HUES64 (cell line): ENCODE results near the gene CDHR5.
A peak's percentile ranks its signal among the peaks of the same experiment; 100 is the strongest.

Source experiments
- H3K27ac ChIP-seq: 2 replicates; pipeline ENCODE4 v1.7.0; 2013; ENCODE audit warnings: low read depth, low read length, inconsistent platforms
- H3K27me3 ChIP-seq: 2 replicates; pipeline ENCODE4 v1.6.1; 2013; ENCODE audit warnings: mild to moderate bottlenecking, low read length; ENCODE audit not compliant: insufficient read depth
- H3K36me3 ChIP-seq: 2 replicates; pipeline ENCODE4 v1.6.1; 2013; ENCODE audit warnings: mild to moderate bottlenecking, low read length; ENCODE audit not compliant: insufficient read depth
- H3K4me1 ChIP-seq: 2 replicates; pipeline ENCODE4 v1.6.1; 2013; ENCODE audit warnings: mild to moderate bottlenecking, low read length, moderate library complexity; ENCODE audit not compliant: insufficient read depth
- H3K4me3 ChIP-seq: 2 replicates; pipeline ENCODE4 v1.5.1; 2013; ENCODE audit warnings: mild to moderate bottlenecking, low read length, moderate library complexity
- H3K9ac ChIP-seq: 2 replicates; pipeline ENCODE4 v1.6.1; 2013; ENCODE audit warnings: mild to moderate bottlenecking, low read depth, low read length
- H3K9me3 ChIP-seq: 2 replicates; pipeline ENCODE4 v1.6.1; 2013; ENCODE audit warnings: low read depth, low read length; ENCODE audit not compliant: insufficient read depth
- WGBS: fragments of 150-250, 120-280 bp; methylation state at CpG from one replicate; pipeline ENCODE4 v1.1.7; 2013; ENCODE audit warnings: missing lambda C conversion rate; 5-methylcytosine and 5-hydroxymethylcytosine counted together

The CDHR5 gene

DNA sequence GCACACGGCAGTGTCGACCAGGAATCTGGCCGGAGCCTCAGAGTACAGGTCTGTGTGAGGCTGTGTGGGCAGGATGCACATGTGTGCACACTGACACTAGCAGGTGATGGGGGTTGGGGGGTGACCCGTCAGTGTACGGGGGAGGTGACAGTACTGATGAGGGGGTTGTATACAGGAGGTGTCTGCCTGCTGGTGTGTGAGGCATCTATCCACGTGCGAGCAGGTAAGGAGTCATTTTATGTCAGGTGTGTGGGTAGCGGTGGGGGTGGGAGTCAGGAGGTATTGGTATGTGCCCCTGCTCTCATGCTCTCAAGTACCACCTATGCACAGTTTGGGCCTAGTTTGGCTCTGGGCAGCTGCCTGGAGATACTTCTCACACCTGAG lies 53.0 kb downstream of the CDHR5 start:
- Histone ChIP-seq H3K4me3 (no peak overlapping the region), H3K9me3 (no peaks in the 10 kb centered on the region), H3K27ac (no peak overlapping the region), H3K4me1 (peaks cover 9% of the 10 kb centered on the region; the same call in 1 of the 2 replicates), H3K9ac (no peak overlapping the region), H3K27me3 (peaks cover 22% of the 10 kb centered on the region), H3K36me3 (0 out of 2 replicates have a peak, but pooled peaks cover 2% of the 10 kb centered on the region)
- 67% methylated on average over 8 of the region's 8 CpGs for WGBS

DNA sequence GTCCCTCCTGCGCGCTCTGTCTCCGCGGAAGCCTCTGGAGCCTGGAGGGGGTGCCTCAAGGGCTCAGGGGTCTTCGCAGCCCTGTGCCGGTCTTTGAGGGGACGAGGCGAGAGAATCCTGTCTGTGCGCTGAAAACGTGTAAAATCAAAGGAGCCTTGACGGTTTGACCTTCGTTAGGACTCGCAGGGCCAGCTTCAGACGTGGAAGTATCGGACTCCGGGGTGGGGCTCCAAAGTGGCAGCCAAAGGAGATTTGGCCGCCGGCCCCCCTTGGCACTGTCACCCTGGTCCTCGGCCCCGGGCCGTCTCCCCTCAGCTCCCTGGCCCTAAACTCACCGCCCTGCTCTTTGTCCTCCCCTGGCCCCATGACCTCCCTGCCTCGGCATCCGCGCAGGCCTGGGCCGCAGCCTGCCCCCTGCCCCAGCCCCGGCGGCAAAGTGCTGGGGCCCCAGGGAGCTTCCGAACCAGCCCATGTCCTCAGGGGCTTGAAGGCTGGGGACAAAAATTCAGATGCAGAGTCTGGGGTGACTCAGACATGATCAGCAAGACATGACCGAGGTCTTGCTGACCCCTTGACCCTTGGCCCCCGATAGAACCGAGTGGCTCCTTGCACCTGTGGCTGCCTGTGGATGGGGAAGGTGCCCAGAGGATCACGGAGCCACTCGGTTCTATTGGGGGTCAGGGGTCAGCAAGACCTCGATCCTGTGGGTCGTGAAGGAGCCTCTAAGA lies 55.4 kb downstream of the CDHR5 start:
- peak overlapping the region; percentile 66 for H3K9ac ChIP-seq
- H3K27ac ChIP-seq: no peak overlapping the region
- H3K36me3 ChIP-seq: 0 out of 2 replicates have a peak, but pooled peaks cover 3% of the 10 kb centered on the region
- H3K4me1 ChIP-seq: peaks cover 12% of the 10 kb centered on the region
- H3K27me3 ChIP-seq: peaks cover 9% of the 10 kb centered on the region
- H3K9me3 ChIP-seq: no peaks in the 10 kb centered on the region
- H3K4me3 ChIP-seq: peak overlapping the region; percentile 65
- 48% methylated on average over 36 of the region's 36 CpGs for whole genome bisulfite sequencing

DNA sequence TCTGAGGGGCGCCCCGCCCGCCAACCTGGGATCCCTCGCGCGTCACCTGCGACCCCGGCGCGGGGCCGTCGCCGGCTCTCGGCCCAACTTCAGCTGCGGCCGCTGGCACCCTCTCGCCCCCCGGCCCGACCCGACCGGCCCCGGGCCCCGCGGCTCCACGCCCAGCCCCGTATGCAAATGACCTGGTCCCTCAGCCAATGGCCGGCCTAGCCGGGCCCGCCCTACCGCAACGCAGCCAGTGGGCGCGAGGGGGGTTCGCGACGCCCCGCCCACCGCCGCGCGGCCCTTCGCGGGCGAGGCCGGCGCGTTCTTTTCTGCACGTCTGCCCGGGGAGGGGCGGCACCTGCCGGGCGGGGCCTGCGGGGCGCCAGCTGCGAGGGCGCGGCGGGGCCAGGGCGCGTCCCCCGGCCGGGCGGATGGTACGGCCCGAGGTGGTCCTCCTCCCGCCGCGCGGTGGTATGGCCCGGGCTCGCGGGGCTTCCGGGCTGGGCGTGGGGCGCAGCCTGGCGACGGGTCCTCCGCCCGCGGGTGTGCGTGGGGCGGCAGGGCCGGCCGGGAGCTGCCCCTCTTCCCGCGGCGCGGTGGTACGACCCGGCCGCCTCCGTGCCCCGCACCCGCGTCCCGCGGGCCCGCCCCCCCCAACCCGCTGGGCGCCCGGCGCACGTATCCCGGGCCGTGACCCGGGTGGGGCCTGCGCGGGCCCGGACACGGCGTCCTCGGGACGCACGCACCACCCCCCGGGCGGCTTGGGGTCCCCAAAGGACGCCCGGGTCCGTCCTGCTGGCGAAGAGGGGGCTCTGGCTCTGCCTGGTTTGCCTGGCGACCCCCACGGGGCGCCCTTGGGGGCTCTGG lies 56.2 kb downstream of the CDHR5 start:
- Histone ChIP-seq H3K4me3 (peak overlapping the region; percentile 65), H3K4me1 (peaks cover 10% of the 10 kb centered on the region; the same call in 1 of the 2 replicates), H3K27me3 (peaks cover 6% of the 10 kb centered on the region), H3K9me3 (no peaks in the 10 kb centered on the region), H3K27ac (no peak overlapping the region), H3K9ac (peak overlapping the region; percentile 66), H3K36me3 (peaks cover 10% of the 10 kb centered on the region; the same call in 1 of the 2 replicates)
- 2% methylated on average over 123 of the region's 123 CpGs for WGBS

DNA sequence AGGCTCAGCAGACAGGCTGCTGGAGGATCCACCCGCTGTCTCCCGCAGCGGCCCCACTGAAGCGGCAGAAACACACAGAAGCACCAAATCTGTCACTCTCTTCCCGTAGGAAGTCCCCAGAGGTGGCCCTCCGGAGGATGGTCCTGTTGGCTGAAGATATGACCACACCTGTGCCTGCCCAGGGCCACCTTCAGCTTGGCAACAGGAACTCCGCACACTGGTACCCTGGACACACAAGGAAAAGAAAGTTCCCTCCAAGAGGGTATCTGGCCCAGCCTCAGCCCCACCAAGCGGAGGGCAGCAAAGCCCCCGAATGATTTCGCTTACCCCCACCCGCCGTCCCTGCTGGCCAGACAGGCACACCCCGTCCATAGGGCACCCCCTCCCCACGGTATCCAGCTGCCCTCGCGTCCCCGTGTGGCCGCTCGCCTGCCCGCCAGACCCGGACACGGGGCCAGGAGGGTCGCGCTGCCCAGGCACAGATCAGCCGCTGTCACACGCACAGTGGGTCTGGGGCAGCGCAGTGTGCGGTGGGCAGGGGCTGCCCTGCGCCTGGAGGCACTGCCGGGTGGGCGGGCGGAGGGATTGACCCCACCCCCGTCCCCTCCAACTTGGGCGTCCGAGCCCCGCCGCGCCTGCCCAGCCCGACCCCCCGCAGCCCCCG lies 57.0 kb downstream of the CDHR5 start:
- Histone ChIP-seq H3K36me3 (peaks cover 13% of the 10 kb centered on the region; the same call in 1 of the 2 replicates), H3K4me1 (peaks cover 10% of the 10 kb centered on the region; the same call in 1 of the 2 replicates), H3K27me3 (no peaks in the 10 kb centered on the region; the same call in 1 of the 2 replicates), H3K9ac (peak overlapping the region; percentile 25; the same call in 1 of the 2 replicates), H3K9me3 (no peaks in the 10 kb centered on the region), H3K27ac (no peak overlapping the region), H3K4me3 (peak overlapping the region; percentile 65)
- WGBS: 20% methylated on average over 41 of the region's 41 CpGs

DNA sequence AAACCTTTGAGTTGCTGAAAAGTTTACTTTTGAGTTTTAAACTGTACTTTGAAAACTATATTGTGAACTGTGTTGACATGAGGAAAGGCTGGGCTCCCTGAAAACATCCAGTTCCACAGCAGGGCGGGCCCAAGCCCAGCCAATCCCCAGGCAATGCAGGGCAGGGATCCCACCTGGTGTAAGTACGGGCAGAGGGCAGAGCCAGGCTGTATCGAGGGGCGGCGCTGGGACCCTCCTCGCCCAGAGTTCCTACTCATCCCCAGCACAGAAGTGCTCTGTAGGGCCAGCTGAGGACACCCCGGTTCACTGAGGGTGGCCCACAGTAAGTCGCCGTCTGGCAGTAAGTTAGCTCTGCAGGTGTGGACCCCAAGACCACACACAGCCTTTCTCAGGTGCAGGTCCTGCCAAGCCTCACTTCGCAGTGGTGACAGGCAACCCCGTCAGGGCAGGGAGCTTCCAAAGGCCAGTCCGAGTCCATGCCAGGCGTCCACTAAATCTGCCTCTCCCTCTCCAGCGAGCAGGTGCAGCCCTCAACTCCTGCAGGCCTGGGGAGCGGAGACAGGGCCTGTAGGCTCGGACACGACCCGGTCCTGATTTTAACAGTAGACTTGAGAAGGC lies 57.6 kb downstream of the CDHR5 start:
- H3K27ac ChIP-seq: no peak overlapping the region
- H3K4me1 ChIP-seq: peaks cover 10% of the 10 kb centered on the region; the same call in 1 of the 2 replicates
- H3K4me3 ChIP-seq: peak overlapping the region; percentile 65; the same call in 1 of the 2 replicates
- no peaks in the 10 kb centered on the region for H3K9me3 ChIP-seq
- H3K27me3 ChIP-seq: no peaks in the 10 kb centered on the region; the same call in 1 of the 2 replicates
- WGBS: 91% methylated on average over 18 of the region's 18 CpGs
- no peak overlapping the region for H3K9ac ChIP-seq
- H3K36me3 ChIP-seq: peaks cover 13% of the 10 kb centered on the region; the same call in 1 of the 2 replicates
